ENCODE measurements around the gene ASB6. TPM values are rescaled to one million over a fixed set of nuclear protein-coding genes. Genes with fewer than 3 reads are reported as not detected.

The ASB6 gene
- total RNA-seq, 1 experiment from 2014 or later = 19.1 TPM

DNA sequence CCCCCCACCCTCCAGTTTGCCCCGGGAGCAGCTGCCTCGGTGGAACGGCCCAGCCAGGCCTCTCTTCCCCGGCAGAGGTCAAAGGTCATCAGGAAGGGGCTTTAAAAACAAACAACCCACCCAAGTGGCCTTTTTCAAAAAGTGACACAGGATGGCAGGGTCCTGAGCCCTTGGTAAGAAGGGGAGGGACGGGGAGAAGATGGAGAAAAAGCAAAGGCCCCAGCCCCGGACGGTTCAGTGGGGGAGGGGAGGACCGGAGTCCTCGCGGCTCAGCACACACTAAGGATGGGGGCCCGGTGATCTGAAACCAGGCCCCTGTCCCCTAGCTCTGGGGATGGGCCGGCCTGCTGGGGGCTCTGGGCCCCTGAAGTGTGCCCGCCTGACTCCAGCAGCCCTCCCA is 24.6 kb upstream of the ASB6 start:
- Histone ChIP-seq H2AFZ (ENCODE audit: low read length) (no peak overlapping the region), H3K79me2 (ENCODE audit: low read length) (no peaks in the 10 kb centered on the region), H3K36me3 (ENCODE audit: low read depth, low read length) (no peaks in the 10 kb centered on the region), H4K20me1 (ENCODE audit: low read length) (no peaks in the 10 kb centered on the region), H3K9me3 (ENCODE audit: low read length) (no peaks in the 10 kb centered on the region), H3K4me3 (ENCODE audit: low read length) (no peak overlapping the region), H3K9ac (ENCODE audit: low read length) (no peak overlapping the region), H3K9me2 (replicated peaks; ENCODE audit: low read length) (no peaks in the 10 kb centered on the region), H3K27me3 (ENCODE audit: low read length) (peaks cover 2% of the 10 kb centered on the region; the same call in 1 of the 2 replicates), H3F3A (ENCODE audit: low read length, unreplicated experiment) (no peaks in the 10 kb centered on the region), H3K27ac (ENCODE audit: low read length) (no peak overlapping the region), H3K4me2 (ENCODE audit: low read length) (no peak overlapping the region), H3K4me1 (ENCODE audit: insufficient read depth, low read length) (no peaks in the 10 kb centered on the region)
- intact Hi-C loops (cut with micrococcal nuclease) = no loop called here
- no TSS peak for BruUV-seq (replicated peaks)
- DNase-seq = no peak
- CTCF ChIA-PET = no interaction called here
- no peak for TF ChIP-seq EZH2phosphoT487 (IDR thresholded peaks at IDR 0.05; ENCODE audit: borderline replicate concordance, low read length)
- TF ChIP-seq, protein P1, sequence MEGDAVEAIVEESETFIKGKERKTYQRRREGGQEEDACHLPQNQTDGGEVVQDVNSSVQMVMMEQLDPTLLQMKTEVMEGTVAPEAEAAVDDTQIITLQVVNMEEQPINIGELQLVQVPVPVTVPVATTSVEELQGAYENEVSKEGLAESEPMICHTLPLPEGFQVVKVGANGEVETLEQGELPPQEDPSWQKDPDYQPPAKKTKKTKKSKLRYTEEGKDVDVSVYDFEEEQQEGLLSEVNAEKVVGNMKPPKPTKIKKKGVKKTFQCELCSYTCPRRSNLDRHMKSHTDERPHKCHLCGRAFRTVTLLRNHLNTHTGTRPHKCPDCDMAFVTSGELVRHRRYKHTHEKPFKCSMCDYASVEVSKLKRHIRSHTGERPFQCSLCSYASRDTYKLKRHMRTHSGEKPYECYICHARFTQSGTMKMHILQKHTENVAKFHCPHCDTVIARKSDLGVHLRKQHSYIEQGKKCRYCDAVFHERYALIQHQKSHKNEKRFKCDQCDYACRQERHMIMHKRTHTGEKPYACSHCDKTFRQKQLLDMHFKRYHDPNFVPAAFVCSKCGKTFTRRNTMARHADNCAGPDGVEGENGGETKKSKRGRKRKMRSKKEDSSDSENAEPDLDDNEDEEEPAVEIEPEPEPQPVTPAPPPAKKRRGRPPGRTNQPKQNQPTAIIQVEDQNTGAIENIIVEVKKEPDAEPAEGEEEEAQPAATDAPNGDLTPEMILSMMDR (conservative IDR thresholded peaks at IDR 0.05; ENCODE audit: low read depth, low read length) = no peak
- TF ChIP-seq EZH2 (IDR thresholded peaks at IDR 0.05; ENCODE audit: low read length, unreplicated experiment) = no peak
- POLR2A ChIA-PET (ENCODE audit: unreplicated experiment) = no interaction called here
- no peak for ATAC-seq

DNA sequence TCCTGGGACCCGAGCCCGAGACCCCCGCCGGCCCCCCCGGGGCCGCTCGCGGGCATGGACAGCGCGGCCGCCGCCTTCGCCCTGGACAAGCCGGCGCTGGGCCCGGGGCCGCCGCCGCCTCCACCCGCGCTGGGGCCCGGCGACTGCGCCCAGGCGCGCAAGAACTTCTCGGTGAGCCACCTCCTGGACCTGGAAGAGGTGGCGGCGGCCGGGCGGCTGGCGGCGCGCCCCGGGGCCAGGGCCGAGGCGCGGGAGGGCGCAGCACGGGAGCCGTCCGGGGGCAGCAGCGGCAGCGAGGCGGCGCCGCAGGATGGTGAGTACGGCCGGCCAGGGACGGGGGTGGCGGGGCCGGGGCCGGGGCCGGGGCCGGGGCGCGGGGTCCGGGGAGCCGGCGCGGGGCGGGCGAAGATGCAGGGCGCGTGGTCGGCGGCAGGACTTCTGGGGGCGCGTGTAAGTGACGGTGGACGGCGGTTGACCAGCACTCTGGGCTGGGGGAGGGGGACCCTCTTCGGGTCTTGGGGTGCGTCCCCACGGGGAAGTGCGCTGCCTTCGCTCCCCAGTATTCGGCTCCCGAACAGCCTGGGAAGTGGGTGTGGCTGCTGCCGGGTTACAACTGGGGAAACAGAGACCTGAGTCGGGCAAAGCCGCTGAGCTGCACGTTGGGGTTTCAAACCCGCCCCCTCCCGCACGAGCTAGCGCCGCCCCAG is 24.0 kb upstream of the ASB6 start:
- BruUV-seq (replicated peaks) = no TSS peak
- Histone ChIP-seq H2AFZ (ENCODE audit: low read length) (no peak overlapping the region), H3K36me3 (ENCODE audit: low read depth, low read length) (no peaks in the 10 kb centered on the region), H3K27me3 (ENCODE audit: low read length) (peaks cover 2% of the 10 kb centered on the region; the same call in 1 of the 2 replicates), H3K4me1 (ENCODE audit: insufficient read depth, low read length) (no peaks in the 10 kb centered on the region), H3K4me3 (ENCODE audit: low read length) (no peak overlapping the region), H3K9me2 (replicated peaks; ENCODE audit: low read length) (no peaks in the 10 kb centered on the region), H3K9me3 (ENCODE audit: low read length) (no peaks in the 10 kb centered on the region), H4K20me1 (ENCODE audit: low read length) (no peaks in the 10 kb centered on the region), H3K9ac (ENCODE audit: low read length) (no peak overlapping the region), H3K79me2 (ENCODE audit: low read length) (no peaks in the 10 kb centered on the region), H3K27ac (ENCODE audit: low read length) (no peak overlapping the region), H3K4me2 (ENCODE audit: low read length) (no peak overlapping the region), H3F3A (ENCODE audit: low read length, unreplicated experiment) (no peaks in the 10 kb centered on the region)
- intact Hi-C loops (cut with micrococcal nuclease) = no loop called here
- TF ChIP-seq EZH2phosphoT487 (IDR thresholded peaks at IDR 0.05; ENCODE audit: borderline replicate concordance, low read length) = no peak
- no peak for TF ChIP-seq EZH2 (IDR thresholded peaks at IDR 0.05; ENCODE audit: low read length, unreplicated experiment)
- TF ChIP-seq, protein P1 (conservative IDR thresholded peaks at IDR 0.05; ENCODE audit: low read depth, low read length) = no peak
- ATAC-seq = peak; percentile 22; the same call in 1 of the 2 replicates
- CTCF ChIA-PET = no interaction called here
- DNase-seq = no peak
- POLR2A ChIA-PET (ENCODE audit: unreplicated experiment) = no interaction called here

DNA sequence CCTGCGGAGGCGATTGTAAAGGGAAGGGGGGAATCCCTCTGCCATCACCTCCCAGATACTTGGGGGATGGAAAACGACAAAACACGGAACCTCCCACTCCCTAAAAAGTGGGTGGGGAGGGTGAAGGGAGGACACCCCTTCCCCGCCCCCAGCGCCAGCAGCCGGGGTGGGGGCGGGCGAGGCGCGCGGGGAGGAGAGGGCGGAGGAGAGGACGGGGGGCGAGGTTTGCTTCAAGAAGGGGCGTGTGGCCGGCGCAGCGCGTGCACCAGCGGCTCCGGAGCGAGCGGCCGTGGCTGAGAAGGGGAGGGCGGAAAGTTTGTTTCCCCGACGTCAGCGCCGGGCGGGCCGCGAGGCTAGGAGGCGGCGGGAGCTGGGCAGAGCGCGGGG is 23.4 kb upstream of the ASB6 start, which contains the start of gene PRRX2:
Gene PRRX2, plus strand, starts transcription at position 259 of the 387 bp plus-strand sequence. CDS start 221 bp downstream, outside the sequence.
- Histone ChIP-seq H3K4me1 (ENCODE audit: insufficient read depth, low read length) (no peaks in the 10 kb centered on the region), H3K9me2 (replicated peaks; ENCODE audit: low read length) (no peaks in the 10 kb centered on the region), H2AFZ (ENCODE audit: low read length) (no peak within 1 kb of the TSS), H3F3A (ENCODE audit: low read length, unreplicated experiment) (no peaks in the 10 kb centered on the region), H3K27ac (ENCODE audit: low read length) (no peak within 1 kb of the TSS), H3K36me3 (ENCODE audit: low read depth, low read length) (no peaks in the 10 kb centered on the region), H3K4me3 (ENCODE audit: low read length) (no peak within 1 kb of the TSS), H3K9me3 (ENCODE audit: low read length) (no peaks in the 10 kb centered on the region), H3K27me3 (ENCODE audit: low read length) (peaks cover 2% of the 10 kb centered on the region; the same call in 1 of the 2 replicates), H3K79me2 (ENCODE audit: low read length) (no peaks in the 10 kb centered on the region), H4K20me1 (ENCODE audit: low read length) (no peaks in the 10 kb centered on the region), H3K9ac (ENCODE audit: low read length) (no peak within 1 kb of the TSS), H3K4me2 (ENCODE audit: low read length) (no peak within 1 kb of the TSS)
- TF ChIP-seq EZH2 (IDR thresholded peaks at IDR 0.05; ENCODE audit: low read length, unreplicated experiment) (no peak), EZH2phosphoT487 (IDR thresholded peaks at IDR 0.05; ENCODE audit: borderline replicate concordance, low read length) (no peak)
- TF ChIP-seq, protein P1 (conservative IDR thresholded peaks at IDR 0.05; ENCODE audit: low read depth, low read length) = no peak
- POLR2A ChIA-PET (ENCODE audit: unreplicated experiment) = no interaction called here
- intact Hi-C loops (cut with micrococcal nuclease) = no loop called here
- no peak for DNase-seq
- no peak for ATAC-seq
- CTCF ChIA-PET = no interaction called here
- BruUV-seq (replicated peaks) = no TSS peak
